GM23248 (cell line): ENCODE data around the gene TKT. TPM values are rescaled to one million over a fixed set of nuclear protein-coding genes. Genes with fewer than 3 reads are reported as not detected.
A peak's percentile ranks its signal among the peaks of the same experiment; 100 is the strongest.

Experiments
- DNase-seq: peaks from one replicate; pipeline ENCODE4 v3.0.0-alpha.2; 2015
- H2AFZ ChIP-seq: fragments of 200-600 bp; sonication (generic); 2 replicates; pipeline ENCODE4 v1.6.1; 2016; ENCODE audit warnings: antibody characterized with exemption
- H3F3A ChIP-seq: fragments of 200-600 bp; sonication (generic); 2 replicates; pipeline ENCODE4 v1.6.1; 2016; ENCODE audit warnings: mild to moderate bottlenecking, antibody characterized with exemption, mixed run types; ENCODE audit not compliant: insufficient read depth
- H3K27ac ChIP-seq: fragments of 200-600 bp; sonication (generic); 2 replicates; pipeline ENCODE4 v1.5.1; 2016; ENCODE audit warnings: mild to moderate bottlenecking
- H3K27me3 ChIP-seq: fragments of 200-600 bp; sonication (generic); replicated peaks from 2 replicates; pipeline ENCODE4 v1.6.1; 2016; ENCODE audit warnings: mild to moderate bottlenecking; ENCODE audit not compliant: insufficient read depth
- H3K36me3 ChIP-seq: fragments of 200-600 bp; sonication (generic); 2 replicates; pipeline ENCODE4 v1.6.1; 2016; ENCODE audit warnings: low read depth, mild to moderate bottlenecking
- H3K4me1 ChIP-seq: fragments of 200-600 bp; sonication (generic); 2 replicates; pipeline ENCODE4 v1.6.1; 2016; ENCODE audit warnings: mild to moderate bottlenecking; ENCODE audit not compliant: insufficient read depth
- H3K4me2 ChIP-seq: fragments of 200-600 bp; sonication (generic); one replicate; pipeline ENCODE4 v1.6.1; 2016; ENCODE audit warnings: mild to moderate bottlenecking; ENCODE audit not compliant: unreplicated experiment
- H3K4me3 ChIP-seq: fragments of 200-600 bp; sonication (generic); 2 replicates; pipeline ENCODE4 v1.5.1; 2016; ENCODE audit warnings: mild to moderate bottlenecking
- H3K79me2 ChIP-seq: fragments of 200-600 bp; sonication (generic); 2 replicates; pipeline ENCODE4 v1.6.1; 2016; ENCODE audit warnings: mild to moderate bottlenecking; ENCODE audit not compliant: insufficient read depth
- H3K9ac ChIP-seq: fragments of 200-600 bp; sonication (generic); 2 replicates; pipeline ENCODE4 v1.6.1; 2016; ENCODE audit warnings: mild to moderate bottlenecking
- H3K9me2 ChIP-seq: fragments of 200-600 bp; sonication (generic); 2 replicates; pipeline ENCODE4 v1.6.1; 2016; ENCODE audit warnings: mixed run types, mild to moderate bottlenecking, moderate library complexity; ENCODE audit not compliant: insufficient read depth
- H3K9me3 ChIP-seq: fragments of 200-600 bp; sonication (generic); one replicate; pipeline ENCODE4 v1.6.1; 2017; ENCODE audit warnings: low read depth
- H4K20me1 ChIP-seq: fragments of 200-600 bp; sonication (generic); 2 replicates; pipeline ENCODE4 v1.6.0; 2016; ENCODE audit not compliant: insufficient read depth
- EZH2 ChIP-seq: fragments of 200-600 bp; sonication (generic); IDR thresholded peaks from 2 replicates; pipeline ENCODE4 v1.6.1; 2018; ENCODE audit warnings: antibody characterized with exemption, mild to moderate bottlenecking; ENCODE audit not compliant: insufficient read depth, poor library complexity, severe bottlenecking
- EZH2phosphoT487 ChIP-seq: fragments of 200-600 bp; sonication (generic); IDR thresholded peaks from 2 replicates; pipeline ENCODE4 v1.6.1; 2018; ENCODE audit warnings: antibody characterized with exemption, moderate library complexity, mild to moderate bottlenecking, low read depth; ENCODE audit not compliant: insufficient read depth
- WGBS, 2 experiments: methylation state at CpG; one replicate each; pipeline ENCODE4 v1.1.6; 2015 to 2017; ENCODE audit warnings: low lambda C conversion rate in 2 of 2, low coverage in 1 of 2; ENCODE audit errors: missing lambda C conversion rate in 2 of 2; 5-methylcytosine and 5-hydroxymethylcytosine counted together
- in situ Hi-C: fragments of 300-500 bp; cut with MboI; formaldehyde crosslinking; loops from 2 replicates; pipeline ENCODE4 v1.15.0; 2020
- polyA plus RNA-seq: library from polyadenylated mRNA; unstranded; fragments of >200 nt; fragmentation: Nextera tagmentation; extraction: Ambion mirVana; gene quantifications from 2 replicates; pipeline ENCODE4 v1.2.1, GENCODE V29; 2016
- total RNA-seq: library from RNA; depleted of rRNA; stranded (reverse); fragments of >200 nt; shearing (Covaris generic); gene quantifications from 2 replicates; pipeline ENCODE4 v1.2.3, GENCODE V29; 2014

Gene TKT
- total and polyA plus RNA-seq, 2 experiments from 2014 or later = 129 to 256 TPM

DNA sequence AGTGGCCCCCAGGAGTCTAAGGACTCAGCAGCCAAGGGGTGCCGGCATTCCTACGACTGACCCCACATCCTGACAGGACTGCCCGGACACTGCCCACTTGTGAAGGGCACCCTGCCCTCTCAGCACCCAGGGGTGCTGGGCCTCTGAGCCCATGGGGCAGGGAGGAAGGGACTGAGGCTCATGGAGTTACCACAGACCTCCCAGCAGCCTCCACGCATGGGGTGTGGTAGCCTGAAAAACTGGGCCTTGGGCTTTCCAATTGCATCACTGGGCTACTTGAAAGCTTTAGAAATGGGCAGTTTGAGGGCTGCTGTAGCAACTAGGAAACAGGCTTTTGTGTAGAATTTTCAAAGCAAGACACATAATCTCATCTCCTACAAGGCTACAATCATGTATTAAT is 13.2 kb downstream of the TKT start:
- H3K4me1 ChIP-seq = peaks cover 35% of the 10 kb centered on the region
- H3K79me2 ChIP-seq = peaks cover 91% of the 10 kb centered on the region
- 65 to 81% methylated on average over 4 of the region's 4 CpGs for WGBS, 2 experiments
- H2AFZ ChIP-seq = no peak overlapping the region
- 0 out of 2 replicates have a peak, but pooled peaks cover 15% of the 10 kb centered on the region for H3K36me3 ChIP-seq
- H3K4me3 ChIP-seq = no peak overlapping the region
- DNase-seq = peak; percentile 62
- in situ Hi-C loops = no loop called here
- H3K9me2 ChIP-seq = no peaks in the 10 kb centered on the region
- peak overlapping the region; percentile 2 for H3K4me2 ChIP-seq
- peak overlapping the region; percentile 64 for H3K27ac ChIP-seq
- peak overlapping the region; percentile 58 for H3K9ac ChIP-seq
- H3K27me3 ChIP-seq = no peaks in the 10 kb centered on the region
- no peaks in the 10 kb centered on the region for H3K9me3 ChIP-seq
- H3F3A ChIP-seq = peaks cover 29% of the 10 kb centered on the region
- H4K20me1 ChIP-seq = peaks cover under 1% of the 10 kb centered on the region; the same call in 1 of the 2 replicates
- no peak for TF ChIP-seq EZH2
- no peak for TF ChIP-seq EZH2phosphoT487

DNA sequence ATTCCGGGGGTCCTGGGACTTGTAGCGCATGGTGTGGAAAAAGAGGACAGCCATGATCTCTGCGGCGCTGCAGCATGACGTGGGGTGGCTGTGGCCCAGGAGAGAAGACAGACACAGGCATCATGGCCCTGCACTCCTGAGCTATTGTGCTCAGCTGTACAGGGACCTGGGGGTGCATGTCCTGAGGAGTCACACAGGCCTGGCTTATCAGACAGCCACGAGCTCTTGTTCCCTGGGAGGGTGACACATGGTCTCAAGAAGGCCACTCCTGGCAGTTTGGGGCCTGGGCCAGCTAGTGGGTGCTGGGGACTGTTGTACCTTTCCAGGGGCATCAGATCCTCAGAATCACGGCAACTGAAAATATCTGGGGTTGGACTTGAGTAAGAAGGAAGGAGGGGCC is 13.7 kb downstream of the TKT start:
- peaks cover 86% of the 10 kb centered on the region for H3K79me2 ChIP-seq
- H3K4me2 ChIP-seq = no peak overlapping the region
- no peaks in the 10 kb centered on the region for H3K9me3 ChIP-seq
- WGBS, 2 experiments = 86 to 89% methylated on average over 7 of the region's 7 CpGs
- no peaks in the 10 kb centered on the region; the same call in 1 of the 2 replicates for H4K20me1 ChIP-seq
- no peaks in the 10 kb centered on the region for H3K27me3 ChIP-seq
- H3K9me2 ChIP-seq = no peaks in the 10 kb centered on the region
- H3K9ac ChIP-seq = peak overlapping the region; percentile 58
- H2AFZ ChIP-seq = no peak overlapping the region
- peaks cover 33% of the 10 kb centered on the region for H3F3A ChIP-seq
- H3K27ac ChIP-seq = peak overlapping the region; percentile 64
- H3K4me1 ChIP-seq = peaks cover 39% of the 10 kb centered on the region
- no peak for TF ChIP-seq EZH2
- TF ChIP-seq EZH2phosphoT487 = no peak
- peak; percentile 16 for DNase-seq
- 0 out of 2 replicates have a peak, but pooled peaks cover 15% of the 10 kb centered on the region for H3K36me3 ChIP-seq
- in situ Hi-C loops = no loop called here
- no peak overlapping the region for H3K4me3 ChIP-seq

DNA sequence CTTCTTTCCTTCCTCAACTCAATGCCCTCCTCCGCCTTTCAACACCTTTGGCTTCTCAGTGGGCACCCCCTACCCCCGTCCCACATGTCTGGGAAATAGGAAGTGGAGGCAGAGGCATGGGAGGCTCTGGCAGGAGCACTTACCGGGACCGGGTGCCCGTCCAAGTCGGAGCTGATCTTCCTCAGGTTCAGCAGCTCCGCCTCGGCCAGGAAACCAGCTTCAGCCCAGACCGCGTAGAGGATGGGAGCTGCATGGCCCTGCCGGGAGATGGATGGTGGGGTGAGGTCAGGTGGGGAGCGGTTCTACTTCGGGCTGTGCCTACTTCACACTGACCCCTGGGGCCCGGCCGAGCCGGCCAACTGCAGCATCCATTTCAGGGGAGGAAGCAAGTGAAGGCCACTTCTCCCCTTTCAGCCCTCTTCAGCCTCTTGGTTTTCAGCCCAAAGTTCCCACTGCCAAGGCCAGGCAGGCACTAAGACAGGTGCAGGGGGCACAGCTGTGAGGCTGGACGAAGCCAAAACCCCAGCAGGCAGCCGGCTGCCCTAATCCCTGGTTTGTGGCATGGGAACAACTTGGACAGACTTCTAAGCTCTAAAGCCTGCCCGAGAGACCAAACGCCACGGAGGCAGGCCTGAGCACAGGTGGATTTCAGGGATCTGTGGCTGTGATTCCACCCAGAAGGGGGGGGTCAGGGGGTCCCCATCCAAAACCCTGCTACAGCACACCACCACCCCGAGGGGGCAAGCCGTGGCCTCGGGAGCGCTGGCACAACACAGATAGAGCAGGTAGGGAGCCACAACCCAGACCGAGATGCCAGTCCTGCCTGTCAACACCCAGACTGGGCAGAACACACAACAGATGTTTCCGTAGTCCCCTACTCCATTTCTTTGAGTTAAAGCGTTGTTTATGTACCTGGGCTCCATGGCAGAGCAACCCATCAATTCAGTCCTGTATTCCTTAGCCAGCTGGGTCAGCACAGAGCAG is 14.5 kb downstream of the TKT start:
- TF ChIP-seq EZH2phosphoT487 (no peak), EZH2 (no peak)
- Histone ChIP-seq H3K9me2 (no peaks in the 10 kb centered on the region), H3K27me3 (no peaks in the 10 kb centered on the region), H3K4me3 (no peak overlapping the region), H3K36me3 (0 out of 2 replicates have a peak, but pooled peaks cover 15% of the 10 kb centered on the region), H3K27ac (no peak overlapping the region), H3K9me3 (no peaks in the 10 kb centered on the region), H3K9ac (no peak overlapping the region), H2AFZ (no peak overlapping the region), H3K4me1 (peaks cover 48% of the 10 kb centered on the region), H3K79me2 (peaks cover 86% of the 10 kb centered on the region), H4K20me1 (no peaks in the 10 kb centered on the region; the same call in 1 of the 2 replicates), H3K4me2 (no peak overlapping the region), H3F3A (peaks cover 41% of the 10 kb centered on the region)
- 89% methylated on average over 27 to 28 of the region's 28 CpGs for WGBS, 2 experiments
- in situ Hi-C loops = no loop called here
- DNase-seq = no peak

DNA sequence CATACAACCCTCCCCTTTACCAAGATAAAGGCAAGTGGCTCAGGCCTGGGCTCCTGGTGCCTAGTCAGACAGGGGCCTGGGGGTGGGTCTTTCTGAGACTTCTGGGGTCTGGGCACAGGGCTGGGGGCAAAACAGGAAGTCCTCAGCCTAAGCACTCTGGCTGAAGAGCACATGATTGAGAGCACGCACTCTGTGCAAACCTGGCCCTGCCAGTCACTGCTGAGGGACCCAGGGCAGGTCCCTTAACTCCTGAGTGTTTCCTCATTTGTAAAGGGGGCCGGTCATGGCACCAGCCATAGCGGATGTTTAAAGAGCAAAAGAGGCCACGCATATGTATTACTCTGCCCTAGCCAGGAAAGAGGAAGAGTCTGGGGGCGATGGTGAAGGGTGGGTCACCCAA is 16.0 kb downstream of the TKT start:
- Histone ChIP-seq H3K4me3 (no peak overlapping the region), H3K36me3 (peaks cover 16% of the 10 kb centered on the region; the same call in 1 of the 2 replicates), H3K27ac (peak overlapping the region; percentile 92), H3F3A (peaks cover 41% of the 10 kb centered on the region), H4K20me1 (no peaks in the 10 kb centered on the region), H2AFZ (no peak overlapping the region), H3K9me3 (no peaks in the 10 kb centered on the region), H3K4me2 (no peak overlapping the region), H3K4me1 (peaks cover 53% of the 10 kb centered on the region), H3K27me3 (no peaks in the 10 kb centered on the region), H3K79me2 (peaks cover 79% of the 10 kb centered on the region), H3K9ac (no peak overlapping the region), H3K9me2 (no peaks in the 10 kb centered on the region)
- WGBS, 2 experiments = 98% methylated on average over 5 of the region's 5 CpGs
- in situ Hi-C loops = no loop called here
- DNase-seq = no peak
- TF ChIP-seq EZH2phosphoT487 (no peak), EZH2 (no peak)
